GM18519 (cell line): ENCODE results near the gene CEND1.
A peak's percentile ranks its signal among the peaks of the same experiment; 100 is the strongest.

ENCODE experiments used
- ATAC-seq: cut with Tn5 transposase; IDR thresholded peaks from one replicate; pipeline ENCODE4 v1.9.1; 2021; ENCODE audit warnings: mild to moderate bottlenecking, moderate library complexity; ENCODE audit not compliant: unreplicated experiment, low FRiP score

Gene CEND1

GRCh38 chr11:827897-828192, 38.0 kb upstream of the CEND1 start, which contains the start of gene CRACR2B:
Gene CRACR2B, plus strand, starts transcription at chr11:827919. Its CDS starts 689 bp downstream, at chr11:828608.
- ATAC-seq, result no peak

GRCh38 chr11:827146-827896, 37.4 kb upstream of the CEND1 start:
- no peak for ATAC-seq

GRCh38 chr11:826836-827145, 36.9 kb upstream of the CEND1 start:
- ATAC-seq, result no peak

GRCh38 chr11:826227-826621, 36.3 kb upstream of the CEND1 start:
- ATAC-seq, result no peak

GRCh38 chr11:825366-826226, 35.7 kb upstream of the CEND1 start:
- no peak for ATAC-seq

- no peak for ATAC-seq
Observed at GRCh38 chr11:824942-825341, 35.1 kb upstream of the CEND1 start.

GRCh38 chr11:824292-824880, 34.5 kb upstream of the CEND1 start:
- ATAC-seq, result no peak

- no peak for ATAC-seq
Observed at GRCh38 chr11:823441-824291, 33.8 kb upstream of the CEND1 start.

GRCh38 chr11:821512-822371, 31.9 kb upstream of the CEND1 start:
- ATAC-seq, result no peak

- no peak for ATAC-seq
Observed at GRCh38 chr11:820655-821511, 31.0 kb upstream of the CEND1 start.

GRCh38 chr11:819943-820649, 30.2 kb upstream of the CEND1 start:
- ATAC-seq, result peak; percentile 28

GRCh38 chr11:819129-819931, 29.4 kb upstream of the CEND1 start:
- ATAC-seq, result peak; percentile 34

GRCh38 chr11:818396-819128, 28.7 kb upstream of the CEND1 start, which contains the start of gene PNPLA2:
Gene PNPLA2, plus strand, starts transcription at chr11:818914. Its CDS starts 805 bp downstream, at chr11:819719.
- ATAC-seq, result no peak

- no peak for ATAC-seq
Observed at GRCh38 chr11:816433-816779, 26.5 kb upstream of the CEND1 start.

GRCh38 chr11:815675-816432, 26.0 kb upstream of the CEND1 start:
- ATAC-seq, result no peak

- no peak for ATAC-seq
Observed at GRCh38 chr11:813456-814096, 23.7 kb upstream of the CEND1 start.
